ENCODE measurements around the gene MLLT3.

Gene MLLT3

DNA sequence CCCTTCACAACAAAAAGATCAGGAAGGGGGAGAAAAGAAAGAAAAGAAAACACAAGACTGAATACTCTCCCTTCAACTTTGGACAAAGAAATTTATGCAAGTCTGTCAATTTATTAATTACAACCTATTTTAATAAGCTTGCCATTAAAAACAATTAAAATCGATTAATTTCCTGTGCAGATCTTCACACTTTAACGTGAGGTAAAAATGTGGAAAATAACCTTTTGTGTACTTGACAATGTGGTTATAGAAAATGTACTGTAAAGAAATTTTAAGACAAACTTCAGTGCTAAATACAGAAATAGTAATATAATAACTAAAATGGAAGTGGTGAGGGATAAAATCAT lies 2.7 kb upstream of the MLLT3 start:
- no peak for DNase-seq (ENCODE audit: low read depth in 3 of 3)

GRCh38 chr9:20624201-20625002 lies 2.1 kb upstream of the MLLT3 start:
- DNase-seq (ENCODE audit: low read depth in 3 of 3): peak in 1 of 3 experiments; percentile 26

GRCh38 chr9:20623748-20624124 lies 1.4 kb upstream of the MLLT3 start:
- no peak for DNase-seq (ENCODE audit: low read depth in 3 of 3)

- peak in 2 of 3 experiments; percentile 38 to 49 for DNase-seq (ENCODE audit: low read depth in 3 of 3)
Observed at GRCh38 chr9:20623021-20623747, 885 bp upstream of the MLLT3 start.

- DNase-seq (ENCODE audit: low read depth in 3 of 3): peak; percentile 48 to 67 (median 60)
Observed at GRCh38 chr9:20621471-20622329, 599 bp downstream of the MLLT3 start.

GRCh38 chr9:20620650-20621470 lies 1.4 kb downstream of the MLLT3 start:
- DNase-seq (ENCODE audit: low read depth in 3 of 3): peak; percentile 44 to 50 (median 45)

- DNase-seq (ENCODE audit: low read depth in 3 of 3): no peak
Observed at GRCh38 chr9:20619487-20620200, 2.7 kb downstream of the MLLT3 start.

- no peak for DNase-seq (ENCODE audit: low read depth in 3 of 3)
Observed at GRCh38 chr9:20618361-20618802, 3.9 kb downstream of the MLLT3 start.

GRCh38 chr9:20616808-20617207 lies 5.5 kb downstream of the MLLT3 start:
- no peak for DNase-seq (ENCODE audit: low read depth in 3 of 3)

GRCh38 chr9:20614602-20615216 lies 7.6 kb downstream of the MLLT3 start:
- DNase-seq (ENCODE audit: low read depth in 3 of 3): no peak

DNA sequence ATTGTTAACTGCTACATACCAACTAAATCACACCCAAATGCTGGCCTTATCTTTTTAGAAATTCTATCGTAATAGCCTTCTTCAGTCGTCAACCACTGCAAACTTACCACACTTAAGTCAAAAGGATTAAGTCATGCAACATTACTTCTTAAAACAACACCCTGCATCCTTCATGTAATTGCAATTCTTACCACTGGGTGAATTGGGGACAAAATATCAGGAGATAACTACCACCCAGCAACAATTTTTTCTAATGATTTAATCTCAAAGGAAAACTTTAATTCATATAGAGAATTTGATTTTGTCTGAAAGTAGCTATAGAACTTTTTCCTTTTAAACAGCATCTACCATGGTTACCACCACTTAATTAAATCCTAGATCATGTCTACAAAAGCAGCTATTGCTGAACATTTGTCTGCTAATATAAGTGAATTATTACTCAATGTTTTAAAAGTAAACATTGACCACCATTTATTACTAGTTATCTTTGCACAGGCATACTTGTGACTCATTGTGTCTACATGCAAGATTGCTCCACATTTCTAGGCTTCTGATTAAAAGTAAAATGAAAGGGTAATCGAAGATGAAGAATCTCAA lies 10.5 kb downstream of the MLLT3 start:
- DNase-seq (ENCODE audit: low read depth in 3 of 3): no peak

DNA sequence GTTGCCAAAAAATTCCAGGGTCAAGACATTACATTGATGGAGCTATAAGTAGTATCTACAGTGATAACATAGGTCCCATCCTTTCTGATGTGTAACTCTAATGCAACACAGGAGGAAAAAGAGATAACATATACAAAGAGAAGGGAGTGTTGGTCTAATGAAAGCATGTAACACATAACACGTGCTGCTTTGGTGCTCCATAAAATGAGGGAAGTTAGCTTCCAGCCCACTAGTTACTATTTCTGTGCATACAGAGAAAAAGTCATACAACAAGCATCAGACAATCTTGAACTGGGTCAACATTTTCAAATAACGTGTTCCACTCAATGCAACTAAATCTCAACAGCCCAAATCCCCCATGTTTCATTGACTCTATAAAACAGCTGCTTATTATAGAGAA lies 11.7 kb downstream of the MLLT3 start:
- DNase-seq (ENCODE audit: low read depth in 3 of 3): no peak

GRCh38 chr9:20608582-20608981 lies 13.7 kb downstream of the MLLT3 start:
- no peak for DNase-seq (ENCODE audit: low read depth in 3 of 3)

DNA sequence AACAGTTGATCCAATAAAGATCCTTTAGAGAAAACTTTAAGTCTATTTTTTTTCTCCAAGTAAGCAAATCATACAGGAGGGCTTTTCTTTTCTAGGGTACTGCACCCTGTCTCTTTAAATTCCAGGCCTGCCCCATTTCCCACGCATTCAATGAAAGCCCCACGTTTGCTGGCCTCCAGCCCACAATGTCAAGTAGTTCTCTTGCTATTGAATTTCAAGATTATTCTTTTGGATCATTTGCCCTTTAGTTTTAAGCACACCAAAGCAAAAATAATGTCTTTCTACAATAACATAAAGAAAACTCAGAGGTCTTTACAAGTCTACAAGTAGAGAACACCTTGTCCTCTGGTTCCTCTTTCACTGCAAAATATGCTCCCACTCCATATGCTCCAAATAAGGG lies 15.6 kb downstream of the MLLT3 start:
- DNase-seq (ENCODE audit: low read depth in 3 of 3): no peak

DNA sequence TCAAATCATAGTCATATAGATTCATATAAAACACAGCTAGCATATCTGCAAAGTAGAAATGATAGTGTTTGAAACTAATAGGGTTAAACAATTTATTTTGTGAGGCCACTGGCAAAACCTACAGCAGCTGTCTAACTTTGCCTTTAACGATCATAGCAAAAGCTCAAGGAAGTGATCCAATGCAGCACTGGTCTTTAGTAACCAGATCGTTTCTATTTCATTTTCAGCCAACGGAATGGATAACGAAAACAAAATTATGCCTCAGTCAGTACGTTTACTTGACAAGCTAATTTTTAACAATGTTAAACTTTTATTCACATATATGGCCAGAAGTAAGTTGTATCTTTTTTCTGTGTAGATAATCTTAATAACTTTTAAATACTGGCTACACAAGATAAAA lies 17.7 kb downstream of the MLLT3 start:
- DNase-seq (ENCODE audit: low read depth in 3 of 3): no peak

- DNase-seq (ENCODE audit: low read depth in 3 of 3): no peak
Observed at GRCh38 chr9:20603524-20604268, 18.6 kb downstream of the MLLT3 start.

DNA sequence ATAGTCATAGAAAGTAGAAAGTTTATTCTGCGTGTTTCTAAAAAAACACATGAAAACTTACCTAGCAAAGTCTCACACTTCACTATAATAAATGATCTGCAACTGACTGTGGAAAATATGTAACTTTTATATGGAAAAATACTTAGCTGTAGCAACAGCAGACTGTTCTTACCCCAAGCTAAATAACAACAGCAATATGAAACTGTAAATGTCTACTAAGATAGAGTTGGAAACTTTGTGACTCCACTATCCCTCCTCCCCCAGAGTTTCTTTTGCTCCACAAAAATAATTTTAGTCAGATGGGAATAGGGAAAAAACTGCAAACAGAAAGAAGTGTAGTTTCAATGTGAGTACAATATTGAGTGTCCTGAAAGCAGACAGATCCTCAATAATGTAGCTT lies 21.0 kb downstream of the MLLT3 start:
- DNase-seq (ENCODE audit: low read depth in 3 of 3): no peak

DNA sequence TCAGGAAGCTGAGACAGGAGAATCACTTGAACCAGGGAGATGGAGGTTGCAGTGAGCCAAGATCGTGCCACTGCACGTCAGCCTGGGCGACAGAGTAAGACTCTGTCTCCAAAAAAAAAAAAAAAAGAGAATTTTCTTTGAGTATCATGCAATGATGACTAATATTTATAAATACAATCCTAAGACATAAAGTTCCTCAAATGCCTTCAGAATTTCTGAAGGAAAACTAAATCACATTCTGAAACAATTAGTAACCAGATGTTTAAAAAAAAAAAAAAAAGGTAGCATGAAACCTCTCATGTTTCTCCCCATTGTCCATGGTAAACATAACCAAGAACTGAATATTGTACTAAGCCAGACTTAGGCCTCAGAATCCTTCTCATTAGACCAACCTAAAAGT lies 23.1 kb downstream of the MLLT3 start:
- DNase-seq (ENCODE audit: low read depth in 3 of 3): no peak

DNA sequence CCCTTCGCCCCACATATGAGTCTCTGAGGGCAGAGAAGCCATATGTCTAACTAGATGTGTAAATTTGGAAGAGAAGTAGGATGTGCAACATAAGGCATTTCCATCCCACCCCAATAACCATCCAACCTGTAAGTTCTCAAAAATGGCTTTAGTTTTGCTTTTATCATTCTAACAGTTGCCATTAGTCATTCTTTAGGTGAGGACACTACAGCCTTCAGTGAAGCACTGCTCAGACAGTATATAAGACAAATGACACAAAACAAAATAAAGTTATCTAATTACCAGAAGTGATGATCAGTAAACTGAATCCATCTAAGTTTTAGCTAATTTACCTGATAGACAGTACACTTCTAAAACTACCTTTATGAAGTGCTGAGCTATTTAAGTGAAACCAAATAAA lies 23.9 kb downstream of the MLLT3 start:
- no peak for DNase-seq (ENCODE audit: low read depth in 3 of 3)

All from stimulated activated CD4-positive, alpha-beta T cell treated with anti-CD3 and anti-CD28 coated beads, TNF-alpha, amount 100 ng/mL, for 4 hours (primary cell).